SK-N-SH treated with all-trans-retinoic acid at 6 μM for 48 hours (cell line): ENCODE data around the gene METTL26.

Experiments used
- ATAC-seq: fragments of 200-7000 bp; cut with Tn5 transposase; 3 replicates; pipeline ENCODE4 v1.9.1; 2020; ENCODE audit warnings: mild to moderate bottlenecking, moderate library complexity
- ARNTL ChIP-seq: fragments of 450-650 bp; formaldehyde crosslinking; IDR thresholded peaks from 2 replicates; pipeline ENCODE4 v1.5.0; 2020; ENCODE audit warnings: low read depth, mild to moderate bottlenecking, moderate library complexity, borderline replicate concordance
- BACH2 ChIP-seq: fragments of 250-450 bp; sonication (Bioruptor Pico); IDR thresholded peaks from 2 replicates; pipeline ENCODE4 v1.9.0; 2021; ENCODE audit warnings: mild to moderate bottlenecking, borderline replicate concordance
- CREB5 ChIP-seq: fragments of 250-450 bp; sonication (Bioruptor Pico); IDR thresholded peaks from 2 replicates; pipeline ENCODE4 v1.5.1; 2020; ENCODE audit warnings: low read depth, mild to moderate bottlenecking, moderate library complexity
- CSDC2 ChIP-seq: fragments of 250-450 bp; sonication (Bioruptor Pico); IDR thresholded peaks from 2 replicates; pipeline ENCODE4 v1.5.0; 2020; ENCODE audit warnings: mild to moderate bottlenecking, moderate library complexity
- CSRNP3 ChIP-seq: fragments of 250-450 bp; sonication (Bioruptor Pico); IDR thresholded peaks from 2 replicates; pipeline ENCODE4 v1.5.1; 2021; ENCODE audit warnings: mild to moderate bottlenecking, moderate library complexity
- ESRRG ChIP-seq: fragments of 250-450 bp; sonication (Bioruptor Pico); IDR thresholded peaks from 2 replicates; pipeline ENCODE4 v1.6.1; 2021; ENCODE audit warnings: mild to moderate bottlenecking
- GLIS3 ChIP-seq: fragments of 250-450 bp; sonication (Bioruptor Pico); IDR thresholded peaks from 2 replicates; pipeline ENCODE4 v1.5.0; 2020; ENCODE audit warnings: mild to moderate bottlenecking, moderate library complexity
- ISL1 ChIP-seq: fragments of 250-450 bp; sonication (Bioruptor Pico); IDR thresholded peaks from 2 replicates; pipeline ENCODE4 v2.1.2; 2022; ENCODE audit warnings: mild to moderate bottlenecking, moderate library complexity
- OSR1 ChIP-seq: fragments of 250-450 bp; sonication (Bioruptor Pico); IDR thresholded peaks from 2 replicates; pipeline ENCODE4 v1.8.0; 2022; ENCODE audit warnings: moderate library complexity, mild to moderate bottlenecking, inconsistent platforms
- PATZ1 ChIP-seq: fragments of 250-450 bp; sonication (Bioruptor Pico); IDR thresholded peaks from 2 replicates; pipeline ENCODE4 v1.8.0; 2020; ENCODE audit warnings: mild to moderate bottlenecking, moderate library complexity, borderline replicate concordance
- POU6F1 ChIP-seq: fragments of 250-450 bp; sonication (Bioruptor Pico); IDR thresholded peaks from 2 replicates; pipeline ENCODE4 v1.8.0; 2021; ENCODE audit warnings: low read depth, mild to moderate bottlenecking, moderate library complexity, borderline replicate concordance
- RARB ChIP-seq: fragments of 250-450 bp; sonication (Bioruptor Pico); IDR thresholded peaks from 2 replicates; pipeline ENCODE4 v1.8.0; 2021; ENCODE audit warnings: mild to moderate bottlenecking, moderate library complexity
- SNAI2 ChIP-seq: fragments of 250-450 bp; sonication (Bioruptor Pico); IDR thresholded peaks from 2 replicates; pipeline ENCODE4 v1.5.0; 2020; ENCODE audit warnings: mild to moderate bottlenecking, moderate library complexity
- TCF4 ChIP-seq: fragments of 250-450 bp; sonication (Bioruptor Pico); IDR thresholded peaks from 2 replicates; pipeline ENCODE4 v1.8.0; 2021; ENCODE audit warnings: mild to moderate bottlenecking, moderate library complexity, borderline replicate concordance
- ZC3H10 ChIP-seq: fragments of 250-450 bp; sonication (Bioruptor Pico); IDR thresholded peaks from 2 replicates; pipeline ENCODE4 v1.5.1; 2021; ENCODE audit warnings: mild to moderate bottlenecking, moderate library complexity
- ZFP3 ChIP-seq: fragments of 250-450 bp; sonication (Bioruptor Pico); IDR thresholded peaks from 2 replicates; pipeline ENCODE4 v1.5.0; 2020; ENCODE audit warnings: mild to moderate bottlenecking, moderate library complexity
- ZFP30 ChIP-seq: fragments of 450-650 bp; formaldehyde crosslinking; IDR thresholded peaks from 2 replicates; pipeline ENCODE4 v1.5.0; 2022; ENCODE audit warnings: mild to moderate bottlenecking, moderate library complexity
- ZNF565 ChIP-seq: fragments of 450-650 bp; formaldehyde crosslinking; conservative IDR thresholded peaks from 2 replicates; pipeline ENCODE4 v1.5.0; 2020; ENCODE audit warnings: low read depth, mild to moderate bottlenecking, moderate library complexity
- ZNF70 ChIP-seq: fragments of 450-650 bp; formaldehyde crosslinking; IDR thresholded peaks from 2 replicates; pipeline ENCODE4 v1.5.0; 2020; ENCODE audit warnings: mild to moderate bottlenecking, moderate library complexity
- ZNF8 ChIP-seq: fragments of 450-650 bp; formaldehyde crosslinking; IDR thresholded peaks from 2 replicates; pipeline ENCODE4 v1.5.0; 2020; ENCODE audit warnings: mild to moderate bottlenecking, moderate library complexity

METTL26 gene

GRCh38 chr16:641326-642188, 5.5 kb upstream of the METTL26 start, which contains the start of gene MCRIP2:
Gene MCRIP2 (plus strand): TSS chr16:641828. CDS start chr16:641992, 164 bp downstream.
- peak; percentile 70 for ATAC-seq
- TF ChIP-seq ZFP3 (CRISPR knock-in tag) = no peak
- no peak for TF ChIP-seq BACH2 (CRISPR knock-in tag)
- no peak for TF ChIP-seq CSRNP3
- TF ChIP-seq PATZ1 = no peak
- no peak for TF ChIP-seq CSDC2 (CRISPR knock-in tag)
- TF ChIP-seq OSR1 (CRISPR knock-in tag) = no peak
- TF ChIP-seq ZNF70 (CRISPR knock-in tag) = no peak
- TF ChIP-seq ZNF565 (CRISPR knock-in tag) = no peak
- no peak for TF ChIP-seq ZC3H10
- TF ChIP-seq SNAI2 (CRISPR knock-in tag) = no peak
- TF ChIP-seq CREB5 (CRISPR knock-in tag) = no peak
- no peak for TF ChIP-seq RARB (CRISPR knock-in tag)

GRCh38 chr16:640614-641013, 4.5 kb upstream of the METTL26 start:
- TF ChIP-seq CSRNP3 (no peak), ZFP30 (CRISPR knock-in tag) (no peak), POU6F1 (CRISPR knock-in tag) (no peak), ESRRG (CRISPR knock-in tag) (no peak), ARNTL (CRISPR knock-in tag) (no peak), ZNF565 (CRISPR knock-in tag) (no peak), PATZ1 (no peak), SNAI2 (CRISPR knock-in tag) (no peak), ZNF8 (CRISPR knock-in tag) (no peak), CREB5 (CRISPR knock-in tag) (no peak), RARB (CRISPR knock-in tag) (no peak), OSR1 (CRISPR knock-in tag) (no peak), TCF4 (no peak), ISL1 (CRISPR knock-in tag) (no peak), ZC3H10 (no peak), ZNF70 (CRISPR knock-in tag) (no peak), BACH2 (CRISPR knock-in tag) (no peak), GLIS3 (no peak)
- ATAC-seq = no peak
